B cell (primary cell): ENCODE results near the gene TMEM141. TPM values are rescaled to one million over a fixed set of nuclear protein-coding genes. Genes with fewer than 3 reads are reported as not detected.

Experiments used
- ATAC-seq: fragments of 200-7000 bp; cut with Tn5 transposase; one replicate; pipeline ENCODE4 v1.10.0; 2021; ENCODE audit warnings: low read depth, mild to moderate bottlenecking, moderate number of reproducible peaks, moderate library complexity
- CTCF ChIA-PET: fragments of 350-600 bp; sonication (Branson Sonifier 250); formaldehyde crosslinking; loops from one replicate; lab custom pipeline; 2021; ENCODE audit warnings: antibody characterized with exemption, inconsistent platforms; lab: Charles Lee
- POLR2A ChIA-PET: fragments of 350-600 bp; sonication (Branson Sonifier 250); formaldehyde crosslinking; loops from one replicate; lab custom pipeline; 2021; ENCODE audit warnings: antibody characterized with exemption; lab: Charles Lee
- DNase-seq: peaks from one replicate; pipeline ENCODE4 v3.0.0; 2013
- H2AFZ ChIP-seq: 2 replicates; pipeline ENCODE4 v1.6.1; 2012; ENCODE audit warnings: mild to moderate bottlenecking, low read depth, low read length; ENCODE audit not compliant: insufficient read depth, poor library complexity, severe bottlenecking
- H3K27ac ChIP-seq, 2 donors: 1 replicate in 1 of 2; 2 replicates in 1 of 2; pipeline ENCODE4 v1.5.1; 2012 to 2013; ENCODE audit warnings: low read length in 2 of 2, mild to moderate bottlenecking in 2 of 2, moderate library complexity in 1 of 2
- H3K27me3 ChIP-seq, 4 experiments: fragments of 200-600 bp in 1 of 4; sonication (generic) in 1 of 4; replicated peaks in 1 of 4; 1 replicate in 2 of 4; 2 replicates in 2 of 4; pipeline versions ENCODE4 v1.6.1 to v1.7.0; 2013 to 2016; ENCODE audit warnings: low read length in 3 of 4, mild to moderate bottlenecking in 2 of 4, mixed read lengths in 1 of 4, moderate library complexity in 1 of 4; ENCODE audit not compliant: insufficient read depth in 4 of 4, control insufficient read depth in 3 of 4; ENCODE audit errors: control extremely low read depth in 1 of 4
- H3K36me3 ChIP-seq, 2 experiments: replicated peaks in 1 of 2; 1 replicate in 1 of 2; 2 replicates in 1 of 2; pipeline versions ENCODE4 v1.6.1 to v1.7.1; 2013; ENCODE audit warnings: low read length in 1 of 2; ENCODE audit not compliant: insufficient read depth in 2 of 2, control insufficient read depth in 1 of 2; ENCODE audit errors: control extremely low read depth in 1 of 2, extremely low read depth in 1 of 2
- H3K4me1 ChIP-seq, 2 donors: fragments of 200-600 bp in 1 of 2; sonication (generic) in 1 of 2; 1 replicate in 1 of 2; 2 replicates in 1 of 2; pipeline versions ENCODE4 v1.5.1 to v1.6.1; 2013 to 2017; ENCODE audit warnings: low read length in 2 of 2; ENCODE audit not compliant: control insufficient read depth in 2 of 2, insufficient read depth in 2 of 2
- H3K4me2 ChIP-seq: replicated peaks from 2 replicates; pipeline ENCODE3; 2012; ENCODE audit warnings: mild to moderate bottlenecking, low read depth, low read length; ENCODE audit not compliant: poor library complexity, severe bottlenecking
- H3K4me3 ChIP-seq, 5 experiments: fragments of 200-600 bp in 1 of 5; sonication (generic) in 1 of 5; 1 replicate in 3 of 5; 2 replicates in 2 of 5; pipeline versions ENCODE4 v1.5.1 to v1.7.0; 2011 to 2016; ENCODE audit warnings: low read length in 4 of 5, mild to moderate bottlenecking in 4 of 5, low read depth in 2 of 5, control low read depth in 1 of 5, moderate library complexity in 1 of 5; ENCODE audit not compliant: insufficient read depth in 1 of 5; ENCODE audit errors: control extremely low read depth in 1 of 5, extremely low read depth in 1 of 5
- H3K79me2 ChIP-seq: fragments of 200-600 bp; sonication (generic); one replicate; pipeline ENCODE4 v1.6.0; 2016; ENCODE audit warnings: low read length; ENCODE audit not compliant: control insufficient read depth, insufficient read depth
- H3K9ac ChIP-seq: fragments of 200-600 bp; sonication (generic); 2 replicates; pipeline ENCODE4 v1.6.1; 2017; ENCODE audit warnings: mild to moderate bottlenecking, low read length, moderate library complexity
- H3K9me3 ChIP-seq, 3 donors: one replicate each; pipeline versions ENCODE4 v1.6.1 to v1.7.1; 2013; ENCODE audit warnings: low read length in 2 of 3; ENCODE audit not compliant: control insufficient read depth in 2 of 3, insufficient read depth in 1 of 3; ENCODE audit errors: control extremely low read depth in 1 of 3
- H4K20me1 ChIP-seq: 2 replicates; pipeline ENCODE4 v1.6.0; 2012; ENCODE audit warnings: mild to moderate bottlenecking, low read length; ENCODE audit not compliant: insufficient read depth, control insufficient read depth, poor library complexity, severe bottlenecking
- H3K27ac Mint-ChIP-seq: one replicate; pipeline ENCODE4 v1.8.0; 2021; ENCODE audit warnings: mixed read lengths
- H3K27me3 Mint-ChIP-seq: one replicate; pipeline ENCODE4 v1.8.0; 2021; ENCODE audit warnings: mixed read lengths
- H3K4me1 Mint-ChIP-seq: one replicate; pipeline ENCODE4 v1.8.0; 2021; ENCODE audit warnings: mixed read lengths
- H3K4me3 Mint-ChIP-seq: one replicate; pipeline ENCODE4 v1.8.0; 2021; ENCODE audit warnings: mixed read lengths
- H3K9me3 Mint-ChIP-seq: one replicate; pipeline ENCODE4 v1.8.0; 2022; ENCODE audit warnings: mixed read lengths; ENCODE audit not compliant: insufficient read depth
- CTCF ChIP-seq: fragments of 200-600 bp; IDR thresholded peaks from one replicate; pipeline ENCODE4 v1.8.0; 2022; ENCODE audit warnings: antibody characterized with exemption, mild to moderate bottlenecking
- EZH2 ChIP-seq: IDR thresholded peaks from 2 replicates; pipeline ENCODE4 v1.6.1; 2012; ENCODE audit warnings: borderline replicate concordance, low read depth, mild to moderate bottlenecking, moderate library complexity, low read length; ENCODE audit not compliant: insufficient read depth, poor library complexity, severe bottlenecking
- whole genome bisulfite sequencing: methylation state at CpG from one replicate; pipeline ENCODE4 v1.1.5; 2013; ENCODE audit warnings: missing lambda C conversion rate; ENCODE audit not compliant: insufficient coverage; 5-methylcytosine and 5-hydroxymethylcytosine counted together
- intact Hi-C: fragments of 100-400 bp; cut with micrococcal nuclease; formaldehyde crosslinking; loops from one replicate; pipeline ENCODE4 v1.10.0; 2022
- polyA plus RNA-seq: library from polyadenylated mRNA; depleted of rRNA; stranded (reverse); fragments of >200 nt; gene quantifications from 2 replicates; pipeline ENCODE4 v1.2.3, GENCODE V29; 2012
- total RNA-seq, 2 donors: library from RNA; stranded (reverse); fragments of 120-200 nt in 1 of 2; gene quantifications; 1 replicate in 1 of 2; 2 replicates in 1 of 2; pipeline versions ENCODE4 v1.2.3 to v1.2.4, GENCODE V29; 2013 to 2022

The TMEM141 gene
- total and polyA plus RNA-seq, 2 donors (not counting 1 experiment from before 2014, with no cell fraction given), result 35.7 to 60.8 TPM

- peaks cover 47% of the 10 kb centered on the region for H4K20me1 ChIP-seq
- ATAC-seq (no peak), DNase-seq (no peak)
- H3K27ac Mint-ChIP-seq, result no peak overlapping the region
- no peak for TF ChIP-seq CTCF
- no peak for TF ChIP-seq EZH2
- no peak overlapping the region for H3K4me2 ChIP-seq
- H3K9me3 Mint-ChIP-seq, result no peaks in the 10 kb centered on the region
- H3K4me3 Mint-ChIP-seq, result no peak overlapping the region
- H2AFZ ChIP-seq, result no peak overlapping the region
- no peak overlapping the region for H3K9ac ChIP-seq
- no peak overlapping the region for H3K4me3 ChIP-seq
- H3K27ac ChIP-seq, result no peak overlapping the region
- peaks cover 0 to 4% of the 10 kb centered on the region in 2 donors for H3K4me1 ChIP-seq
- no peaks in the 10 kb centered on the region for H3K27me3 ChIP-seq
- no peaks in the 10 kb centered on the region for H3K9me3 ChIP-seq
- ChIA-PET CTCF (interaction anchor here (0.6 kb wide), 1 partner anchor 105 kb away, joined by 5 read pairs; no protein-coding TSS in a partner anchor), POLR2A (interaction anchor here (1.1 kb wide), 1 partner anchor 10 kb away, joined by 3 read pairs; no protein-coding TSS in a partner anchor)
- H3K4me1 Mint-ChIP-seq, result peaks cover 5% of the 10 kb centered on the region
- H3K27me3 Mint-ChIP-seq, result no peaks in the 10 kb centered on the region
- 92% methylated on average over 35 of the region's 42 CpGs for WGBS
- peaks cover 2 to 17% of the 10 kb centered on the region in 2 experiments for H3K36me3 ChIP-seq
- intact Hi-C loops, result no loop called here
- H3K79me2 ChIP-seq, result peaks cover 12% of the 10 kb centered on the region
Observed at GRCh38 chr9:136821826-136822544, 30.8 kb downstream of the TMEM141 start.
